NCI-H2081 (cell line): Measurements from ENCODE around the gene PSME4.
"Not testable (repeated sequence)": the region's sequence is repeated elsewhere in the genome, so short reads cannot be mapped to it uniquely, and the experiment has no call there.

ENCODE experiments used
- DNase-seq, 2 experiments: peaks; one replicate each; lab custom pipeline; 2025; lab: John Stamatoyannopoulos, UW

The PSME4 gene

DNA sequence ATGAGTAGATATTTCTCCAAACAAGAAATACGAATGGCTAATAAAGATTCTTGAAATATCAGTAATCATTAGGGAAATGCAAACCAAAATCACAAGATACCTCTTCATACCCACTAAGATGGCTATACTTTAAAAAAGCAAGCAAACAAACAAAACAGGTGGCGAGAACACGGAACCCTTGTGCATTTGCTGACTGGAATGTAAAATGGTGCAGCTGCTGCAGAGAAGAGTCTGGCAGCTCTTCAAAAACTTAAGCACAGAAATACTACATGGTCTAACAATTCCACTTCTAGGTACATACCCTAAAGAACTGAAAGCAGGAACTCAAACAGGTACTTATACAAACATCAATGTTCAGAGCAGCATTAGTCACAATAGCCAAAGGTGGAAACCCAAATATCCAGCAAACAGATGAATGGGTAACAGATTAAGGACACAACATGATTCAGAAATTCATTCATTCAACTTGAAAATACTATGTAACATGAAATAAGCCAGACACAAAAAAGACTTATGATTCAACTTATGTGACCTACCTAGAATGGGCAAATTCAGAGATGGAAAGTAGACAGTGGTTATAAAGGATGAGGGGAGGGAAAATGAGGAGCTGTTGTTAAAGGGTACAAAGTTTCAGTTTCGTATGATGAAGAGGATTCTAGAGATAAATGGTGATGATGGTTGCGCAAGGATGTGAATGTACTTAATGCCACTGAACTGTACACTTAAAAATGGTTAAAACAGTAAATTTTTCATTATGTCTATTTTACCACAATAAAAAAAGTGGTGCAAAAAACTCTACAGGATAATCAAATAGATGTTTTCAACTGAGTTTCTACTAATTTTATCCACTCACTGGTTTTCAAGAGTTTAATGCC lies 84.2 kb downstream of the PSME4 start:
- no peak for DNase-seq

GRCh38 chr2:53884883-53885282 lies 85.9 kb downstream of the PSME4 start:
- DNase-seq, result no peak

- DNase-seq, result no peak
These were observed 88.8 kb downstream of the PSME4 start for GRCh38 chr2:53881986-53882385.

- DNase-seq, result no peak
These were observed 89.4 kb downstream of the PSME4 start for GRCh38 chr2:53881360-53881759.

DNA sequence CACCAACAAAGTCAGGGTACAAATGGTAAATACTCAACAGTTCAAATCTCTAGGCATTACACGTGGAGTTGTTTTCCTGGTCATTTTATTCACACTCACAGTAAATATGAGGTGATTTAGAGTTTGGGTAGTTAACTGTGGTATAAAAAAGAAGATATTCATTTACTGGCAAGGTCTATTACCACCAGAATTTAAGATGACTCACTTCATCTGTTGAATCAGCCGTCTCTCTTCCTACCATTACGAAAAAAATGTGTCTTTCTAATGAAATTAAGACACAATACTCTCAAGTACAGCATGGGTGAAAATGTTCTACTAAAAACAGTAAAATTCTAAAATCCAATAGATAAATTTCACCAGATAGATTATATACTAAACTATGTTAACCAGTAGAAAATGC lies 90.0 kb downstream of the PSME4 start:
- DNase-seq, result no peak

DNA sequence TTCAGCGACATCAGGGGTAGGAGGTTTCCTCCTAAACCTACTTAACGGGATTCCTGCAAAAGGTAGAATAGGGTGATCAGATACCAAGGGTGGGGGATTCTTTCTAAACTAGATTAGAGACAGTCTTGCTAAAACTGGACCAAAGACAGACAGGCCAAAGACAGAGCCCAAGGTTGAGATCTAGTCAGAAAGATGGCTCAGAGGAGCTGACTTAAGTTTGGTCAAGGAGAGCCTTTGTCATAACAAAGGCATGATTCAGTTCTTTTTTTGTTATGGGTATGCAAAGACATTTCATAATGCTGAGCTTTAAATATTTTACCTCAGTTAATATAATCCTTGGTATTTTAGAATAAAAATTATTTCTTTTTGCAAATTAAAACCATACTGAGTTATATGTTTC lies 93.2 kb downstream of the PSME4 start:
- DNase-seq, result no peak

DNA sequence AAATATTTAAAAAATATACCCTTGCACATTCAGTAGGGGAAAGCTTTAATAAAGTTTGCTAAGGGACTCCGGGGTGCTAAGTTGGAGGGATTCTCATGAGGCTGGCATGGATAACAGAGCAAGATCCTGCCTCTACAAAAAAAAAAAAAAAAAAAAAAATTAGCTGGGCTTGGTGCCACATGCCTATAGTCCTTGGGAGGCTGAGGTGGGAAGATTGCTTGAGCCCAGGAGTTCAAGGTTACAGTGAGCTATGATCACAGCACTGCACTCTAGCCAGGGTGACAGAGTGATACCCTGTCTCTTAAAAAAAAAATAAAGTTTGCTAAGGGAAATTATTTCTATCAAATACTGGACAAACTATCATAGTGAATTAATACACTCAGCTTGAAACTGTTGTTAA lies 93.7 kb downstream of the PSME4 start:
- DNase-seq, result no peak

GRCh38 chr2:53874401-53874950 lies 96.3 kb downstream of the PSME4 start:
- no peak for DNase-seq

DNA sequence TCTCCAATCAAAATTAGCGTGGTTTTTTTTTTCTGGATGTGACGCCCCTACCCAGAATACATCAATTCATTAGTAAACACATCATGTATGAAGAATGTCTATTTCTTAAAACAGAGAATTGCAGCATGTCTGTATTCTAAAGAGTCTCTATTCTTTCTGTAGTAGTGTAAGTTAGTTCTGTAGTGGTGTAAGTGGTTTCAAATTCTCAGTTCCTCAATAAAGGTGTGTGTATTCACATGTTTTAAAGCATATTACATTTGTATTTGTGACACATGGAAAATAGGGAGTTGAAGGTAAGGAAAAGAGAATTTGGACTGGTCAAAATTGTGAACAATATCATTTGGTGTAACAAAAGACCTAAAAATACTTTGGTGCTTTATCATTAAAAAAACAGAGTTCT lies 103.0 kb downstream of the PSME4 start:
- DNase-seq, result no peak

DNA sequence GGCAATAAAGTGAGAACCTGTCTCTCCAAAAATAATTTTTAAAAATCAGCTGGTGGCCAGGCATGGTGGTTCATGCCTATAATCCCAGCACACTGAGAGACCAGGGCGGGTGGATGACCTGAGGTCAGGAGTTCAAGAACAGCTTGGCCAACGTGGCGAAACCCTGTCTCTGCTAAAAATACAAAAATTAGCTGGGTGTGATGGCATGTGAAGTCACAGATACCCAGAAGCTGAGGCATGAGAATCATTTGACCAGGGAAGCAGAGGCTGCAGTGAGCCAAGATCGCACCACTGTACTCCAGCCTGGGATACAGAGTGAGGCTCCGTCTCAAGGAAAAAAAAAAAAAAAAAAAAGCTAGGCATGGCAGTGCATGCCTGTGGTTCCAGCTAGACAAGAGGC lies 103.6 kb downstream of the PSME4 start:
- no peak for DNase-seq

GRCh38 chr2:53865962-53866361 lies 104.8 kb downstream of the PSME4 start:
- no peak for DNase-seq

- no peak for DNase-seq
These were observed 105.5 kb downstream of the PSME4 start for GRCh38 chr2:53865264-53865663.

- no peak for DNase-seq
These were observed 107.1 kb downstream of the PSME4 start for GRCh38 chr2:53863538-53864227.

DNA sequence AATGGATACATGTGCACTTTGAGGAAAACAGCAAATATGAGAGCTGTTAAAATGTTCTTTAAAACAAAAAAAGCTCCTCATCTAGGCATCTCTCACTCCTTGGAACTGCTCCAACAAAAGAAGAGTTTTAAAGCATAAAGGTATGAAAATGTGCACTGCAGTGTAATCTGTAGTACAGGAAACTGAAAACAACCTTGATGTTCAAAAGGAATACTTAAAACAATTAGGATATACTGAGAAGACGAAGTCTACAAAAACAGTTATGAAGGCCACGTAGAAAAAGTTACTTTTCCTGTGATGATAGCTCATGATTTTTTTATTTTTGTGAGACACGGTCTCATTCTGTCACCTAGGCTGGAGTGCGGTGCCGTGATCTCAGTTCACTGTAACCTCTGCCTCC lies 109.0 kb downstream of the PSME4 start:
- DNase-seq, result no peak

- DNase-seq, result no peak
These were observed 111.3 kb downstream of the PSME4 start, which contains the start of gene GPR75 for GRCh38 chr2:53859206-53860181. Gene GPR75 (minus strand): TSS chr2:53859967. CDS start chr2:53854756, 5,211 bp downstream.

- no peak for DNase-seq
These were observed 114.5 kb downstream of the PSME4 start for GRCh38 chr2:53856272-53856671.

- DNase-seq, result no peak
These were observed 116.1 kb downstream of the PSME4 start for GRCh38 chr2:53854678-53855077.

DNA sequence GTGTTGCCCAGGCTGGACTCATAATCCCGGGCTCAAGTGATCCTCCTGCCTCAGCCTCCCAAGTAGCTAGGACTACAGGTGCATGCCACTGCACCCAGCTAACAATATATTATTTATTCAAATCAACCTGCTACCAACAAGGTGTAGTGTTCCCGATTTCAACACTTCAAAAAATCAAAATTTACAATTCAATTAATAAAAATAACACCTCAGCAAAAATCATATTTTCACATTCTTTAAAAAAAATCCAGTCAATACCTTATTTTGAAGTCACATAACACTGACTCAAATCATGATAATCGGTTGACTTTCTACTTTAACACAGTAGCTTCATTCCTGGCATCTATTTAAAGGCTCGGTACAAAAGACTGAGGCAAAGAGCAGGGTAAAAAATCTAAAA lies 118.3 kb downstream of the PSME4 start:
- no peak for DNase-seq

- not testable (repeated sequence) for DNase-seq
These were observed 119.6 kb downstream of the PSME4 start for GRCh38 chr2:53851052-53851757.

- DNase-seq, result no peak
These were observed 122.7 kb downstream of the PSME4 start for GRCh38 chr2:53848062-53848461.

- DNase-seq, result no peak
These were observed 127.2 kb downstream of the PSME4 start for GRCh38 chr2:53843595-53843994.
